HL-60 (cell line): ENCODE measurements around the gene FEN1.

Experiments used
- DNase-seq, 2 experiments: peaks; one replicate each; pipeline ENCODE4 v3.0.0-alpha.2; 2010 to 2020; ENCODE audit warnings: low read depth in 1 of 2, low spot score in 1 of 2
- H3K27ac ChIP-seq: fragments of 250-450 bp; sonication (Bioruptor Pico); replicated peaks from 2 replicates; pipeline ENCODE4 v1.5.1; 2020; ENCODE audit warnings: mild to moderate bottlenecking, moderate library complexity
- H3K27me3 ChIP-seq: fragments of 250-450 bp; sonication (Bioruptor Pico); 2 replicates; pipeline ENCODE4 v1.5.1; 2021; ENCODE audit warnings: mild to moderate bottlenecking, moderate library complexity; ENCODE audit not compliant: insufficient read depth, poor library complexity, severe bottlenecking
- H3K4me3 ChIP-seq: replicated peaks from 2 replicates; pipeline ENCODE4 v1.5.1; 2011; ENCODE audit warnings: mild to moderate bottlenecking, control low read depth, low read length; ENCODE audit not compliant: insufficient read depth
- CTCF ChIP-seq: IDR thresholded peaks from one replicate; pipeline ENCODE4 v1.5.1; 2011; ENCODE audit warnings: low read length, control low read depth, inconsistent platforms; ENCODE audit not compliant: insufficient read depth
- GABPA ChIP-seq: IDR thresholded peaks from 2 replicates; pipeline ENCODE4 v1.6.1; 2012; ENCODE audit warnings: low read depth
- POLR2AphosphoS5 ChIP-seq: IDR thresholded peaks from 2 replicates; pipeline ENCODE4 v1.6.1; 2012; ENCODE audit warnings: low read depth
- REST ChIP-seq: IDR thresholded peaks from 2 replicates; pipeline ENCODE4 v1.6.1; 2012; ENCODE audit warnings: low read depth; ENCODE audit not compliant: insufficient replicate concordance
- SPI1 ChIP-seq: IDR thresholded peaks from 2 replicates; pipeline ENCODE4 v1.6.1; 2012; ENCODE audit warnings: low read depth, mild to moderate bottlenecking, borderline replicate concordance

The FEN1 gene

GRCh38 chr11:61838501-61838900 is 45.8 kb downstream of the FEN1 start:
- H3K27ac ChIP-seq: no peak overlapping the region
- DNase-seq: no peak
- no peak for TF ChIP-seq CTCF
- TF ChIP-seq GABPA: no peak
- no peak for TF ChIP-seq SPI1
- no peak for TF ChIP-seq REST
- TF ChIP-seq POLR2AphosphoS5: no peak
- no peak overlapping the region for H3K4me3 ChIP-seq
- no peaks in the 10 kb centered on the region for H3K27me3 ChIP-seq

- Histone ChIP-seq H3K27me3 (no peaks in the 10 kb centered on the region), H3K4me3 (no peak overlapping the region), H3K27ac (no peak overlapping the region)
- no peak for DNase-seq
- TF ChIP-seq REST (no peak), CTCF (no peak), POLR2AphosphoS5 (no peak), SPI1 (no peak), GABPA (no peak)
These were observed 46.2 kb downstream of the FEN1 start for GRCh38 chr11:61838921-61839320.

- Histone ChIP-seq H3K27ac (no peak overlapping the region), H3K27me3 (no peaks in the 10 kb centered on the region), H3K4me3 (no peak overlapping the region)
- TF ChIP-seq POLR2AphosphoS5 (no peak), CTCF (no peak), GABPA (no peak), REST (no peak), SPI1 (no peak)
- no peak for DNase-seq
These were observed 47.0 kb downstream of the FEN1 start for GRCh38 chr11:61839742-61840141.
